OCI-LY1 (cell line): Measurements from ENCODE around the gene DNAJC6.

Experiments
- H2AFZ ChIP-seq: fragments of 200-600 bp; sonication (generic), shearing (Covaris generic); 2 replicates; pipeline ENCODE4 v1.6.0; 2014; ENCODE audit warnings: antibody characterized with exemption, mild to moderate bottlenecking, low read length
- H3F3A ChIP-seq: fragments of 200-600 bp; sonication (generic), shearing (Covaris generic); 2 replicates; pipeline ENCODE4 v1.6.0; 2014; ENCODE audit warnings: mild to moderate bottlenecking, antibody characterized with exemption, low read length, moderate library complexity; ENCODE audit not compliant: insufficient read depth
- H3K27ac ChIP-seq: fragments of 200-600 bp; sonication (generic); 2 replicates; pipeline ENCODE4 v1.5.1; 2014; ENCODE audit warnings: low read length, mixed run types, mild to moderate bottlenecking, low read depth; ENCODE audit not compliant: poor library complexity, severe bottlenecking
- H3K27me3 ChIP-seq: fragments of 200-600 bp; sonication (generic); 2 replicates; pipeline ENCODE4 v1.6.0; 2014; ENCODE audit warnings: antibody characterized with exemption, mild to moderate bottlenecking, low read length, moderate library complexity; ENCODE audit not compliant: insufficient read depth
- H3K36me3 ChIP-seq: fragments of 200-600 bp; sonication (generic); 2 replicates; pipeline ENCODE4 v1.6.1; 2014; ENCODE audit warnings: mild to moderate bottlenecking, antibody characterized with exemption, low read length, moderate library complexity, mixed read lengths; ENCODE audit not compliant: insufficient read depth
- H3K4me1 ChIP-seq: fragments of 200-600 bp; sonication (generic); 2 replicates; pipeline ENCODE4 v1.5.1; 2014; ENCODE audit warnings: mild to moderate bottlenecking, low read length, moderate library complexity; ENCODE audit not compliant: insufficient read depth, severe bottlenecking
- H3K4me2 ChIP-seq: fragments of 200-600 bp; sonication (generic), shearing (Covaris generic); 2 replicates; pipeline ENCODE4 v1.6.1; 2014; ENCODE audit warnings: low read length
- H3K4me3 ChIP-seq: fragments of 200-600 bp; sonication (generic); 2 replicates; pipeline ENCODE4 v1.5.1; 2014; ENCODE audit warnings: low read length, low read depth, mild to moderate bottlenecking, mixed read lengths; ENCODE audit not compliant: poor library complexity, severe bottlenecking
- H3K79me2 ChIP-seq: fragments of 200-600 bp; shearing (Covaris generic); 2 replicates; pipeline ENCODE4 v1.6.1; 2016; ENCODE audit warnings: mixed run types, low read length, mixed read lengths; ENCODE audit not compliant: insufficient read depth
- H3K9ac ChIP-seq: fragments of 200-600 bp; sonication (generic), shearing (Covaris generic); 2 replicates; pipeline ENCODE4 v1.6.1; 2014; ENCODE audit warnings: mild to moderate bottlenecking, low read length, mixed read lengths
- H3K9me2 ChIP-seq: fragments of 200-600 bp; sonication (generic), shearing (Covaris generic); 2 replicates; pipeline ENCODE4 v1.6.1; 2014; ENCODE audit warnings: low read depth, mild to moderate bottlenecking, low read length, mixed read lengths
- H3K9me3 ChIP-seq: fragments of 200-600 bp; shearing (Covaris generic); 2 replicates; pipeline ENCODE4 v1.6.1; 2014; ENCODE audit warnings: low read length, mixed read lengths
- H4K20me1 ChIP-seq: fragments of 200-600 bp; sonication (generic), shearing (Covaris generic); 2 replicates; pipeline ENCODE4 v1.6.0; 2016; ENCODE audit warnings: mild to moderate bottlenecking, low read length; ENCODE audit not compliant: insufficient read depth
- EZH2 ChIP-seq: fragments of 200-600 bp; sonication (generic), shearing (Covaris generic); IDR thresholded peaks from 2 replicates; pipeline ENCODE4 v1.8.0; 2017; ENCODE audit warnings: borderline replicate concordance, mixed run types, mild to moderate bottlenecking, antibody characterized with exemption, low read length, moderate library complexity, mixed read lengths
- TF ChIP-seq, protein P1 (sequence below): fragments of 200-600 bp; sonication (generic), shearing (Covaris generic); IDR thresholded peaks from 2 replicates; pipeline ENCODE4 v1.5.1; 2017; ENCODE audit warnings: mild to moderate bottlenecking, antibody characterized with exemption, low read length, moderate library complexity, mixed read lengths

DNAJC6 gene

DNA sequence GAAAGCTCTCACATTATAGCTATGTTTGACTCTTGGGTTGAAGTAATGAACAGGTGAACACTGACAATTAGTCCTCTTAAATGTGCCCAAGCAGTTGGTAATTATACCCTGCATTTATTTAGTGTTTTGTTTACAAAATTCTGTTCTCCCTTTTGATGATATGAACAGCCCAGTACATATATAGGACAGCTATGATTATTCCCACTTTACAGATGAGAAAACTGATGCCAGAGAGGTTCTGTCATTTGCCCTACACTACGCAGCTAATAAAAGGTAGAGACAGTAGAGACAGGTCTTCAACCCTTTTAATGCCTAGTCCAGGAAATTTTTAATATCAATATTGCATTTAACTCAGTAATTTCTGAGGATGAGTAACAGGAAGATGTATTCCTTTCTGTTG lies 46.1 kb upstream of the DNAJC6 start:
- Histone ChIP-seq H3F3A (no peaks in the 10 kb centered on the region), H3K9me3 (no peaks in the 10 kb centered on the region), H4K20me1 (0 out of 2 replicates have a peak, but pooled peaks cover 2% of the 10 kb centered on the region), H2AFZ (no peak overlapping the region), H3K9ac (no peak overlapping the region), H3K9me2 (no peaks in the 10 kb centered on the region), H3K27me3 (no peaks in the 10 kb centered on the region), H3K4me1 (peaks cover 23% of the 10 kb centered on the region), H3K36me3 (no peaks in the 10 kb centered on the region), H3K4me3 (no peak overlapping the region), H3K79me2 (no peaks in the 10 kb centered on the region), H3K4me2 (no peak overlapping the region), H3K27ac (no peak overlapping the region)
- TF ChIP-seq, protein P1, sequence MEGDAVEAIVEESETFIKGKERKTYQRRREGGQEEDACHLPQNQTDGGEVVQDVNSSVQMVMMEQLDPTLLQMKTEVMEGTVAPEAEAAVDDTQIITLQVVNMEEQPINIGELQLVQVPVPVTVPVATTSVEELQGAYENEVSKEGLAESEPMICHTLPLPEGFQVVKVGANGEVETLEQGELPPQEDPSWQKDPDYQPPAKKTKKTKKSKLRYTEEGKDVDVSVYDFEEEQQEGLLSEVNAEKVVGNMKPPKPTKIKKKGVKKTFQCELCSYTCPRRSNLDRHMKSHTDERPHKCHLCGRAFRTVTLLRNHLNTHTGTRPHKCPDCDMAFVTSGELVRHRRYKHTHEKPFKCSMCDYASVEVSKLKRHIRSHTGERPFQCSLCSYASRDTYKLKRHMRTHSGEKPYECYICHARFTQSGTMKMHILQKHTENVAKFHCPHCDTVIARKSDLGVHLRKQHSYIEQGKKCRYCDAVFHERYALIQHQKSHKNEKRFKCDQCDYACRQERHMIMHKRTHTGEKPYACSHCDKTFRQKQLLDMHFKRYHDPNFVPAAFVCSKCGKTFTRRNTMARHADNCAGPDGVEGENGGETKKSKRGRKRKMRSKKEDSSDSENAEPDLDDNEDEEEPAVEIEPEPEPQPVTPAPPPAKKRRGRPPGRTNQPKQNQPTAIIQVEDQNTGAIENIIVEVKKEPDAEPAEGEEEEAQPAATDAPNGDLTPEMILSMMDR = no peak
- TF ChIP-seq EZH2 = no peak

DNA sequence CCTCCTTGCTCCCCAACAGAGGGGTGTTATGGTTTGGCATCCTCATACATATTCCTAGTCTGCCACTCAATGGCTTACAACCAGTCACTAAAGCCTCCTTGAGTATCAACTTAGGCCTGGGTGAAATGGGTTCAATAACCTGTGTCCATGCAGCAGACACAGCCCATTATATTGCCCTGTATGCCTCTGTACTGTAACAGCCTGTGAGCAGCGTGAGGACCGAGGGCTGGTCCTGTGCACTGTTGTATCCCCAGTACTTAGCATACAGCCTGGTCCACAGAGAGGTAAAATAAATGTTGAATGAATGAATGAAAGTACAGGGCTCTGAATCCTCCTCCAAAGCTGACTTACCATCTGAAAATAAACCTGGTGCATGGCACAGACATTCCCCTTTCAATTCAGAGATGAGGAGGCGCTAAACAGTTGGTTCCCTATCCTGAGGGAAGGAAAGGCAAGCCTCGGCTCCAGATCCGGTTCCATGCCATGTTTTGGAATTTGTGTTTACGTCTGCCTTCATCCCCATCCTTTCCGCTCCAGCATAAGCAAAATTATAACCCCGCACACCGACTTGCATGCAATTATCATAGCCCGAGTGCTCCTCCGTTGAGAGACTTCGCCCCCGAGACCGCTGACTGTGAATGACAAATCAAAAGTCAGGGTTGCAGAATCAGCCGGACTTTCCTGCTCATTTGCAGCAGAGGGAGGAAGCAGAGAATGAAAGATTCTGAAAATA lies 45.0 kb upstream of the DNAJC6 start:
- H3K4me3 ChIP-seq = no peak overlapping the region
- no peaks in the 10 kb centered on the region for H3K36me3 ChIP-seq
- H3K27ac ChIP-seq = no peak overlapping the region
- no peak overlapping the region for H2AFZ ChIP-seq
- no peaks in the 10 kb centered on the region for H3K79me2 ChIP-seq
- H3K4me2 ChIP-seq = peak overlapping the region; percentile 41; the same call in 1 of the 2 replicates
- no peaks in the 10 kb centered on the region for H3K9me2 ChIP-seq
- TF ChIP-seq, protein P1 = no peak
- no peak for TF ChIP-seq EZH2
- H4K20me1 ChIP-seq = 0 out of 2 replicates have a peak, but pooled peaks cover 2% of the 10 kb centered on the region
- no peaks in the 10 kb centered on the region for H3K9me3 ChIP-seq
- H3K9ac ChIP-seq = no peak overlapping the region
- H3K4me1 ChIP-seq = peaks cover 23% of the 10 kb centered on the region
- no peaks in the 10 kb centered on the region for H3K27me3 ChIP-seq
- no peaks in the 10 kb centered on the region for H3F3A ChIP-seq

DNA sequence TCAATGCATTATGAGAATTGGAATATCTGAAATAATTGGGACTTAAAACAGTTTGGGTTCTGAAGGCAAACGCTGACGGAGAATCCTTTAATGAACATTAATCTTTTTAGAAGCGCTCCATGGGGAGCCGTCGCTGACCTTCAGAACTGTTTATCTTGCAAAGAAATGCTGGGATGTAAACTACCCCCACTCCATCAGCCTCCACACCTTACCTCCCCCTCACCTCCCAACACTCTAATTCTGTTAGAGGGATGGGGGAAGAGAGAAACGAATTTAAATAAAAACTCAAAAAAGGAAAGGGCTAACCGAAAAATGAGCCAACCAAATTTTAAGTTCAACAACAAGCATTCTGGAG lies 44.1 kb upstream of the DNAJC6 start:
- Histone ChIP-seq H3K9me3 (no peaks in the 10 kb centered on the region), H3K4me2 (peak overlapping the region; percentile 77), H3K4me1 (peaks cover 23% of the 10 kb centered on the region), H3K4me3 (peak overlapping the region; percentile 59), H3K79me2 (no peaks in the 10 kb centered on the region), H3K9ac (peak overlapping the region; percentile 54; the same call in 1 of the 2 replicates), H4K20me1 (0 out of 2 replicates have a peak, but pooled peaks cover 2% of the 10 kb centered on the region), H3K36me3 (no peaks in the 10 kb centered on the region), H3K27ac (no peak overlapping the region), H3F3A (no peaks in the 10 kb centered on the region), H3K27me3 (no peaks in the 10 kb centered on the region), H3K9me2 (no peaks in the 10 kb centered on the region), H2AFZ (no peak overlapping the region)
- TF ChIP-seq, protein P1 = no peak
- TF ChIP-seq EZH2 = no peak
